ENCODE results near the gene SCAP.
"Not testable (repeated sequence)": the region's sequence is repeated elsewhere in the genome, so short reads cannot be mapped to it uniquely, and the experiment has no call there.

SCAP gene

GRCh38 chr3:47475570-47476329 lies at the start of gene SCAP:
Gene SCAP, minus strand, starts transcription at chr3:47475941. Its CDS starts 32,948 bp downstream, at chr3:47442993.
- DNase-seq (ENCODE audit: extremely low read depth in 1 of 2, low read depth in 1 of 2) = peak; percentile 90 to 92

- no peak for DNase-seq (ENCODE audit: extremely low read depth in 1 of 2, low read depth in 1 of 2)
These were observed 47.8 kb upstream of the SCAP start for GRCh38 chr3:47523310-47524073.

- DNase-seq (ENCODE audit: extremely low read depth in 1 of 2, low read depth in 1 of 2) = peak; percentile 46 to 71
These were observed 46.6 kb upstream of the SCAP start for GRCh38 chr3:47522082-47522987.

GRCh38 chr3:47520756-47521155 lies 45.0 kb upstream of the SCAP start:
- no peak for DNase-seq (ENCODE audit: extremely low read depth in 1 of 2, low read depth in 1 of 2)

- no peak for DNase-seq (ENCODE audit: extremely low read depth in 1 of 2, low read depth in 1 of 2)
These were observed 42.2 kb upstream of the SCAP start for GRCh38 chr3:47517937-47518336.

- DNase-seq (ENCODE audit: extremely low read depth in 1 of 2, low read depth in 1 of 2) = no peak
These were observed 40.2 kb upstream of the SCAP start for GRCh38 chr3:47515864-47516319.

- DNase-seq (ENCODE audit: extremely low read depth in 1 of 2, low read depth in 1 of 2) = no peak
These were observed 39.4 kb upstream of the SCAP start for GRCh38 chr3:47515100-47515499.

GRCh38 chr3:47513125-47513929 lies 37.6 kb upstream of the SCAP start, which contains the start of gene ELP6:
Gene ELP6, minus strand, starts transcription at chr3:47513712. Its CDS starts 122 bp downstream, at chr3:47513590.
- peak; percentile 93 to 95 for DNase-seq (ENCODE audit: extremely low read depth in 1 of 2, low read depth in 1 of 2)

GRCh38 chr3:47512416-47513124 lies 36.8 kb upstream of the SCAP start:
- no peak for DNase-seq (ENCODE audit: extremely low read depth in 1 of 2, low read depth in 1 of 2)

GRCh38 chr3:47505267-47505666 lies 29.5 kb upstream of the SCAP start:
- not testable (repeated sequence) for DNase-seq (ENCODE audit: extremely low read depth in 1 of 2, low read depth in 1 of 2)

- no peak for DNase-seq (ENCODE audit: extremely low read depth in 1 of 2, low read depth in 1 of 2)
These were observed 28.4 kb upstream of the SCAP start for GRCh38 chr3:47504113-47504512.

- DNase-seq (ENCODE audit: extremely low read depth in 1 of 2, low read depth in 1 of 2) = no peak
These were observed 27.3 kb upstream of the SCAP start for GRCh38 chr3:47503033-47503432.

- no peak for DNase-seq (ENCODE audit: extremely low read depth in 1 of 2, low read depth in 1 of 2)
These were observed 21.2 kb upstream of the SCAP start for GRCh38 chr3:47496892-47497291.

- no peak for DNase-seq (ENCODE audit: extremely low read depth in 1 of 2, low read depth in 1 of 2)
These were observed 20.1 kb upstream of the SCAP start for GRCh38 chr3:47495886-47496285.

GRCh38 chr3:47495111-47495510 lies 19.4 kb upstream of the SCAP start:
- no peak for DNase-seq (ENCODE audit: extremely low read depth in 1 of 2, low read depth in 1 of 2)

- DNase-seq (ENCODE audit: extremely low read depth in 1 of 2, low read depth in 1 of 2) = no peak
These were observed 16.0 kb upstream of the SCAP start for GRCh38 chr3:47491777-47492176.

- DNase-seq (ENCODE audit: extremely low read depth in 1 of 2, low read depth in 1 of 2) = no peak
These were observed 15.4 kb upstream of the SCAP start for GRCh38 chr3:47491186-47491585.

GRCh38 chr3:47487265-47487664 lies 11.5 kb upstream of the SCAP start:
- no peak for DNase-seq (ENCODE audit: extremely low read depth in 1 of 2, low read depth in 1 of 2)

- no peak for DNase-seq (ENCODE audit: extremely low read depth in 1 of 2, low read depth in 1 of 2)
These were observed 10.1 kb upstream of the SCAP start for GRCh38 chr3:47485812-47486211.
